ENCODE results near the gene TMEM232. TPM values are rescaled to one million over a fixed set of nuclear protein-coding genes. Genes with fewer than 3 reads are reported as not detected.
"Not testable (repeated sequence)": the region's sequence is repeated elsewhere in the genome, so short reads cannot be mapped to it uniquely, and the experiment has no call there.

Gene TMEM232
- total and polyA plus RNA-seq, 2 experiments from 2014 or later: 1.3 to 1.9 TPM

DNA sequence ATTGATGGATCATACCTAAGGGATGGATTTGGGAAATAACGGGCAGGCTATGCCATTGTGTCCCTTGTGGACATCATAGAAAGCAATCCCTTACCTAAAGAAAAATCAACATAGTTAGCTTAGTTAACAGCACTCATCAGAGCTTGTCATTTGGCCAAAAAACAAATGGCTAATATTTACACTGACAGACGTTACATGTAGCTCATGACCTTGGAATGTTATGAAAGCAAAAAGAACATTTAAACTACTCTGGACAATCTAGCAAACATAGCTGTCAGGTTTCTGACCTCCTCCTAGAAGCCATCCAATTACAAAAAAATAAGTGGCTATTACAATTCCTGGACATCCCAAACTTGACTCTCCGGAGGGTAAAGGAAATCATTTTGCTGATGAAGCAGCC is 23.8 kb downstream of the TMEM232 start (continued):
- TF ChIP-seq, protein P1, sequence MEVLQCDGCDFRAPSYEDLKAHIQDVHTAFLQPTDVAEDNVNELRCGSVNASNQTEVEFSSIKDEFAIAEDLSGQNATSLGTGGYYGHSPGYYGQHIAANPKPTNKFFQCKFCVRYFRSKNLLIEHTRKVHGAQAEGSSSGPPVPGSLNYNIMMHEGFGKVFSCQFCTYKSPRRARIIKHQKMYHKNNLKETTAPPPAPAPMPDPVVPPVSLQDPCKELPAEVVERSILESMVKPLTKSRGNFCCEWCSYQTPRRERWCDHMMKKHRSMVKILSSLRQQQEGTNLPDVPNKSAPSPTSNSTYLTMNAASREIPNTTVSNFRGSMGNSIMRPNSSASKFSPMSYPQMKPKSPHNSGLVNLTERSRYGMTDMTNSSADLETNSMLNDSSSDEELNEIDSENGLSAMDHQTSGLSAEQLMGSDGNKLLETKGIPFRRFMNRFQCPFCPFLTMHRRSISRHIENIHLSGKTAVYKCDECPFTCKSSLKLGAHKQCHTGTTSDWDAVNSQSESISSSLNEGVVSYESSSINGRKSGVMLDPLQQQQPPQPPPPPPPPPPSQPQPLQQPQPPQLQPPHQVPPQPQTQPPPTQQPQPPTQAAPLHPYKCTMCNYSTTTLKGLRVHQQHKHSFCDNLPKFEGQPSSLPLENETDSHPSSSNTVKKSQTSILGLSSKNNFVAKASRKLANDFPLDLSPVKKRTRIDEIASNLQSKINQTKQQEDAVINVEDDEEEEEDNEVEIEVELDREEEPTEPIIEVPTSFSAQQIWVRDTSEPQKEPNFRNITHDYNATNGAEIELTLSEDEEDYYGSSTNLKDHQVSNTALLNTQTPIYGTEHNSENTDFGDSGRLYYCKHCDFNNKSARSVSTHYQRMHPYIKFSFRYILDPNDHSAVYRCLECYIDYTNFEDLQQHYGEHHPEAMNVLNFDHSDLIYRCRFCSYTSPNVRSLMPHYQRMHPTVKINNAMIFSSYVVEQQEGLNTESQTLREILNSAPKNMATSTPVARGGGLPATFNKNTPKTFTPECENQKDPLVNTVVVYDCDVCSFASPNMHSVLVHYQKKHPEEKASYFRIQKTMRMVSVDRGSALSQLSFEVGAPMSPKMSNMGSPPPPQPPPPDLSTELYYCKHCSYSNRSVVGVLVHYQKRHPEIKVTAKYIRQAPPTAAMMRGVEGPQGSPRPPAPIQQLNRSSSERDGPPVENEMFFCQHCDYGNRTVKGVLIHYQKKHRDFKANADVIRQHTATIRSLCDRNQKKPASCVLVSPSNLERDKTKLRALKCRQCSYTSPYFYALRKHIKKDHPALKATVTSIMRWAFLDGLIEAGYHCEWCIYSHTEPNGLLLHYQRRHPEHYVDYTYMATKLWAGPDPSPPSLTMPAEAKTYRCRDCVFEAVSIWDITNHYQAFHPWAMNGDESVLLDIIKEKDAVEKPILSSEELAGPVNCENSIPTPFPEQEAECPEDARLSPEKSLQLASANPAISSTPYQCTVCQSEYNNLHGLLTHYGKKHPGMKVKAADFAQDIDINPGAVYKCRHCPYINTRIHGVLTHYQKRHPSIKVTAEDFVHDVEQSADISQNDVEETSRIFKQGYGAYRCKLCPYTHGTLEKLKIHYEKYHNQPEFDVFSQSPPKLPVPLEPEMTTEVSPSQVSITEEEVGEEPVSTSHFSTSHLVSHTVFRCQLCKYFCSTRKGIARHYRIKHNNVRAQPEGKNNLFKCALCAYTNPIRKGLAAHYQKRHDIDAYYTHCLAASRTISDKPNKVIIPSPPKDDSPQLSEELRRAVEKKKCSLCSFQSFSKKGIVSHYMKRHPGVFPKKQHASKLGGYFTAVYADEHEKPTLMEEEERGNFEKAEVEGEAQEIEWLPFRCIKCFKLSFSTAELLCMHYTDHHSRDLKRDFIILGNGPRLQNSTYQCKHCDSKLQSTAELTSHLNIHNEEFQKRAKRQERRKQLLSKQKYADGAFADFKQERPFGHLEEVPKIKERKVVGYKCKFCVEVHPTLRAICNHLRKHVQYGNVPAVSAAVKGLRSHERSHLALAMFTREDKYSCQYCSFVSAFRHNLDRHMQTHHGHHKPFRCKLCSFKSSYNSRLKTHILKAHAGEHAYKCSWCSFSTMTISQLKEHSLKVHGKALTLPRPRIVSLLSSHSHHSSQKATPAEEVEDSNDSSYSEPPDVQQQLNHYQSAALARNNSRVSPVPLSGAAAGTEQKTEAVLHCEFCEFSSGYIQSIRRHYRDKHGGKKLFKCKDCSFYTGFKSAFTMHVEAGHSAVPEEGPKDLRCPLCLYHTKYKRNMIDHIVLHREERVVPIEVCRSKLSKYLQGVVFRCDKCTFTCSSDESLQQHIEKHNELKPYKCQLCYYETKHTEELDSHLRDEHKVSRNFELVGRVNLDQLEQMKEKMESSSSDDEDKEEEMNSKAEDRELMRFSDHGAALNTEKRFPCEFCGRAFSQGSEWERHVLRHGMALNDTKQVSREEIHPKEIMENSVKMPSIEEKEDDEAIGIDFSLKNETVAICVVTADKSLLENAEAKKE (CRISPR knock-in tag; IDR thresholded peaks at IDR 0.05): no peak

DNA sequence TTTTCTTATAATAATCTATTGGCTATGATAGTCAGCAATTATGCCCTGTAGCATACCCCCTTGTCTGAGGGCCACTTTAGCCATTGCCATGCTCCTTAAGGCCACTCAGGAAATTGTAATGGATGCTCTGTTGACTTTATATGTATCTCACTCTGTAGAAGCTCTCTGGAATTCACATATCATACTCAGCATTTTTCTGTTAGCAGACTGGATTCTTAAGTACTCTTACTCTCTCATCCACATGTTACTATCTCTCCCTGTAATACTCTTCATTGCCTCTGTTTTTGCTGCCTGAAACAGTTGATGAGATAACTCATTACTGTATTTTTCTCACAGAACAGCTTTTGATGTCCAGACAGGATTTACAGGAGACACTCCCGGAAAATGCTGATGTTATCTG is 24.2 kb downstream of the TMEM232 start:
- Histone ChIP-seq H3K9me2 (ENCODE audit: insufficient read depth) (no peaks in the 10 kb centered on the region), H3K4me1 (ENCODE audit: insufficient read depth) (no peaks in the 10 kb centered on the region), H3K4me3 (no peak overlapping the region), H2AFZ (no peak overlapping the region), H3K79me2 (replicated peaks; ENCODE audit: insufficient read depth) (no peaks in the 10 kb centered on the region), H3K27ac (ENCODE audit: low read depth) (no peak overlapping the region), H3K4me2 (no peak overlapping the region), H3F3A (replicated peaks; ENCODE audit: low read depth) (no peaks in the 10 kb centered on the region), H3K27me3 (ENCODE audit: insufficient read depth) (no peaks in the 10 kb centered on the region), H3K36me3 (ENCODE audit: insufficient read depth) (no peaks in the 10 kb centered on the region), H4K20me1 (replicated peaks; ENCODE audit: insufficient read depth) (no peaks in the 10 kb centered on the region)
- no peak for ATAC-seq
- H3K27ac Mint-ChIP-seq: no peak overlapping the region
- H3K9me3 Mint-ChIP-seq: no peaks in the 10 kb centered on the region
- H3K4me3 Mint-ChIP-seq: no peak overlapping the region
- no peak for DNase-seq (ENCODE audit: low spot score)
- TF ChIP-seq ZNF114 (CRISPR knock-in tag; IDR thresholded peaks at IDR 0.05): no peak
- TF ChIP-seq, protein P2, sequence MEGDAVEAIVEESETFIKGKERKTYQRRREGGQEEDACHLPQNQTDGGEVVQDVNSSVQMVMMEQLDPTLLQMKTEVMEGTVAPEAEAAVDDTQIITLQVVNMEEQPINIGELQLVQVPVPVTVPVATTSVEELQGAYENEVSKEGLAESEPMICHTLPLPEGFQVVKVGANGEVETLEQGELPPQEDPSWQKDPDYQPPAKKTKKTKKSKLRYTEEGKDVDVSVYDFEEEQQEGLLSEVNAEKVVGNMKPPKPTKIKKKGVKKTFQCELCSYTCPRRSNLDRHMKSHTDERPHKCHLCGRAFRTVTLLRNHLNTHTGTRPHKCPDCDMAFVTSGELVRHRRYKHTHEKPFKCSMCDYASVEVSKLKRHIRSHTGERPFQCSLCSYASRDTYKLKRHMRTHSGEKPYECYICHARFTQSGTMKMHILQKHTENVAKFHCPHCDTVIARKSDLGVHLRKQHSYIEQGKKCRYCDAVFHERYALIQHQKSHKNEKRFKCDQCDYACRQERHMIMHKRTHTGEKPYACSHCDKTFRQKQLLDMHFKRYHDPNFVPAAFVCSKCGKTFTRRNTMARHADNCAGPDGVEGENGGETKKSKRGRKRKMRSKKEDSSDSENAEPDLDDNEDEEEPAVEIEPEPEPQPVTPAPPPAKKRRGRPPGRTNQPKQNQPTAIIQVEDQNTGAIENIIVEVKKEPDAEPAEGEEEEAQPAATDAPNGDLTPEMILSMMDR (conservative IDR thresholded peaks at IDR 0.05; ENCODE audit: low read depth in 2 of 2): no peak
- no peak for TF ChIP-seq JUNB (IDR thresholded peaks at IDR 0.05; ENCODE audit: unreplicated experiment)
- TF ChIP-seq, protein P3, sequence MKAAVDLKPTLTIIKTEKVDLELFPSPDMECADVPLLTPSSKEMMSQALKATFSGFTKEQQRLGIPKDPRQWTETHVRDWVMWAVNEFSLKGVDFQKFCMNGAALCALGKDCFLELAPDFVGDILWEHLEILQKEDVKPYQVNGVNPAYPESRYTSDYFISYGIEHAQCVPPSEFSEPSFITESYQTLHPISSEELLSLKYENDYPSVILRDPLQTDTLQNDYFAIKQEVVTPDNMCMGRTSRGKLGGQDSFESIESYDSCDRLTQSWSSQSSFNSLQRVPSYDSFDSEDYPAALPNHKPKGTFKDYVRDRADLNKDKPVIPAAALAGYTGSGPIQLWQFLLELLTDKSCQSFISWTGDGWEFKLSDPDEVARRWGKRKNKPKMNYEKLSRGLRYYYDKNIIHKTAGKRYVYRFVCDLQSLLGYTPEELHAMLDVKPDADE (IDR thresholded peaks at IDR 0.05): no peak
- TF ChIP-seq EZH2phosphoT487 (IDR thresholded peaks at IDR 0.05; ENCODE audit: unreplicated experiment): no peak
- no peak for TF ChIP-seq POLR2AphosphoS5 (IDR thresholded peaks at IDR 0.05; ENCODE audit: low read depth)
- TF ChIP-seq EZH2 (IDR thresholded peaks at IDR 0.05; ENCODE audit: low read depth, unreplicated experiment): no peak
- H3K36me3 Mint-ChIP-seq (ENCODE audit: low read depth): no peaks in the 10 kb centered on the region
- no peaks in the 10 kb centered on the region for H3K4me1 Mint-ChIP-seq
- no peaks in the 10 kb centered on the region for H3K27me3 Mint-ChIP-seq (ENCODE audit: insufficient read depth, low read depth, poor library complexity)

DNA sequence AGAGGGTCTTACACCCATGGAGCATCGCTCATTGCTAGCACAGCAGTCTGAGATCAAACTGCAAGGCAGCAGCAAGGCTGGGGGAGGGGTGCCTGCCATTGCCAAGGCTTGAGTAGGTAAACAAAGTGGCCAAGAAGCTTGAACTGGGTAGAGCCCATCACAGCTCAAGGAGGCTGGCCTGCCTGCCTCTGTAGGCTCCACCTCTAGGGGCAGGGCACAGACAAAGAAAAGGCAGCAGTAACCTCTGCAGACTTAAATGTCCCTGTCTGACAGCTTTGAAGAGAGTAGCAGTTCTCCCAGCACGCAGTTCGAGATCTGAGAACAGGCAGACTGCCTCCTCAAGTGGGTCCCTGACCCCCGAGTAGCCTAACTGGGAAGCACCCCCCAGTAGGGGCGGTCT is 33.8 kb downstream of the TMEM232 start:
- not testable (repeated sequence) for H3K9me3 Mint-ChIP-seq; H3K4me3 ChIP-seq; H4K20me1 ChIP-seq (replicated peaks; ENCODE audit: insufficient read depth); H3K27me3 ChIP-seq (ENCODE audit: insufficient read depth); H3K36me3 ChIP-seq (ENCODE audit: insufficient read depth); H3K4me1 ChIP-seq (ENCODE audit: insufficient read depth); H3K4me3 Mint-ChIP-seq; ATAC-seq; H3K79me2 ChIP-seq (replicated peaks; ENCODE audit: insufficient read depth); H3F3A ChIP-seq (replicated peaks; ENCODE audit: low read depth); H3K27ac Mint-ChIP-seq; H3K27ac ChIP-seq (ENCODE audit: low read depth); H3K9me2 ChIP-seq (ENCODE audit: insufficient read depth); H3K36me3 Mint-ChIP-seq (ENCODE audit: low read depth); H3K27me3 Mint-ChIP-seq (ENCODE audit: insufficient read depth, low read depth, poor library complexity)
- peaks cover 10% of the 10 kb centered on the region for H3K4me1 Mint-ChIP-seq
- H2AFZ ChIP-seq: peak overlapping the region; percentile 85
- DNase-seq (ENCODE audit: low spot score): peak; percentile 44
- H3K4me2 ChIP-seq: 0 out of 2 replicates have a peak overlapping the region, but pooled peaks have one; percentile 10
